PC-9 (cell line): ENCODE measurements around the gene FCMR.

Source experiments
- EZH2 ChIP-seq: fragments of 200-600 bp; sonication (generic); IDR thresholded peaks from 2 replicates; pipeline ENCODE4 v1.8.0; 2017; ENCODE audit warnings: antibody characterized with exemption, low read depth
- TF ChIP-seq, protein P1 (sequence below): fragments of 200-600 bp; sonication (generic); conservative IDR thresholded peaks from 2 replicates; pipeline ENCODE4 v1.6.1; 2017; ENCODE audit warnings: mixed run types, antibody characterized with exemption, mild to moderate bottlenecking, moderate library complexity

DNA sequence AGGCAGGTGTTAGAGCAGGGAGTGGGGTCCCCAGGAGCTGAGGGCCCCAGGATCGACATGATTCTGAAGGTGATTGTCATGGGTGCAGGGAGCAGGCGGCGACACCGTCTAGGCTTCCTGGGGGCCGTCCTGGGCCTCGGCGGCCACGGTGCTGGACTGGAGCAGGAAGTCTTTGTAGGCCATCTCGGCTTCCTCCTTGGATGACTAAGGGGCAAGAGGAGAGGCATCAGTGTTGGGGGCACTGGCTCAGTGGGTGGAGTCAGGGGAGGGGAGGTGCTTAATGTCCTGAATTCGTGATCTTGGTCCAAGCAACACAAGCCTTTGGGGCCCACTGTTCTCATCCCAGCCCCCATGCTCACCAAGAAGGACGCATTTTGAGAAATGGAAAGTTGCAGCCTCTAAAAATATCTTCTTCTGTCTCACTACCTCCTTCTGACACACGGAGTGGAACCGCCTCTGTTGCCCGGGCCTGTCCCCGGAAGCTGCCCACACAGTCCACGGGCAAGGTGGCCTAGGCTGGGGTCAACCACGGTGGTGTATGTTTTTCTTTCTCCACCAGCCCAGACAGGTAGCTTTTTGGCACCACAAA lies 8.6 kb upstream of the FCMR start:
- TF ChIP-seq, protein P1, sequence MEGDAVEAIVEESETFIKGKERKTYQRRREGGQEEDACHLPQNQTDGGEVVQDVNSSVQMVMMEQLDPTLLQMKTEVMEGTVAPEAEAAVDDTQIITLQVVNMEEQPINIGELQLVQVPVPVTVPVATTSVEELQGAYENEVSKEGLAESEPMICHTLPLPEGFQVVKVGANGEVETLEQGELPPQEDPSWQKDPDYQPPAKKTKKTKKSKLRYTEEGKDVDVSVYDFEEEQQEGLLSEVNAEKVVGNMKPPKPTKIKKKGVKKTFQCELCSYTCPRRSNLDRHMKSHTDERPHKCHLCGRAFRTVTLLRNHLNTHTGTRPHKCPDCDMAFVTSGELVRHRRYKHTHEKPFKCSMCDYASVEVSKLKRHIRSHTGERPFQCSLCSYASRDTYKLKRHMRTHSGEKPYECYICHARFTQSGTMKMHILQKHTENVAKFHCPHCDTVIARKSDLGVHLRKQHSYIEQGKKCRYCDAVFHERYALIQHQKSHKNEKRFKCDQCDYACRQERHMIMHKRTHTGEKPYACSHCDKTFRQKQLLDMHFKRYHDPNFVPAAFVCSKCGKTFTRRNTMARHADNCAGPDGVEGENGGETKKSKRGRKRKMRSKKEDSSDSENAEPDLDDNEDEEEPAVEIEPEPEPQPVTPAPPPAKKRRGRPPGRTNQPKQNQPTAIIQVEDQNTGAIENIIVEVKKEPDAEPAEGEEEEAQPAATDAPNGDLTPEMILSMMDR: no peak
- TF ChIP-seq EZH2: no peak
